ENCODE results near the gene DYRK1A. TPM values are rescaled to one million over a fixed set of nuclear protein-coding genes. Genes with fewer than 3 reads are reported as not detected.

The DYRK1A gene
- total RNA-seq, 1 experiment from 2014 or later: 48.7 TPM

DNA sequence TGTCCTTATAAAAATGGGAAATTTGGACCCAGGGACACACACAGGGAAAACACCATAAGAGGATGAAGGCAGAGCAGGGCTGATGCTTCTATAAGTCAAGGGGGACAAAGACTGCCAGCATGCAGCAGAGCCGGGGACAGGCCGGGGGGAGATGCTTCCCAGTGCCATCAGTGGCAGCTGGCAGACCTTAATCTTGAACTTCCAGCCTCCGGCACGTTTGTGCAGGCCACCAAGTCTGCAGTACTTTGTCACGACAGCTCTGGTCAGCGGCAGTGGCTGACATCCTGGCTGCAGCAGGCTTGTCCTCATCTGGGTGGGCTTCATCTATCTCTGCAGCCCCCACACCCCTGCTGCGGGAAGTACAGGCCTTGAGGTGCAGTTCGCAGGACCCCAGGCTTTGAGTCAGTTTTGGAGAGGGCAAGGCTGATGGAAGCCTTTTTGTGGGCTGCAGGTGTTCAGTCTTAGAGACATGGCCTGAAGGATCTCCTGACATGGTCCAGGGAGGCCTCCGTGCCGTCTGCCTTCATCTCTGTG lies 186.0 kb downstream of the DYRK1A start:
- POLR2A ChIA-PET (ENCODE audit: unreplicated experiment): no interaction called here
- intact Hi-C loops (cut with micrococcal nuclease): no loop called here

DNA sequence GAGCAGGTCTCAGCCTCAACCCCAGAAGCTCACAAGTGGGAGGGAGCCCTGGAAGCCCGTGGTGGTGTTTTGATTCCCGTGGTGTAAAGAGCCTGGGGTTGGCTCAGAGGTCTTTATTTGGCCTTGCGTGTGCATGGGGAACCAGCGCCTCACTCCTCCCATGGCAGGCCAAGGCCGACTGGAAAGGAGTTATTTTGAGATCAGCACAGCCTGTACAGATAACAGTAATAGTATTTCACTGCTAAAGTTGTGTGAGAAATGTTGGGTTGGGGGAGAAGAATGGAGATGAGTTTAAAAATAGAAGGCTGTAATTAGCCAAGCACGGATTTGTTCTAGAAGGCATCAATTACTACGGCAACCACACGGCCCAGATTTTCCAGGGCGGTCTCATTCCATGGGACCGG lies 186.5 kb downstream of the DYRK1A start:
- no peaks in the 10 kb centered on the region for H3K36me3 ChIP-seq (ENCODE audit: low read depth, low read length)
- CTCF ChIA-PET: no interaction called here
- no peak for ATAC-seq
- no peaks in the 10 kb centered on the region for H3K79me2 ChIP-seq (ENCODE audit: low read length)
- H3K9me2 ChIP-seq (replicated peaks; ENCODE audit: low read length): no peaks in the 10 kb centered on the region
- H3K27ac ChIP-seq (ENCODE audit: low read length): no peak overlapping the region
- no TSS peak for BruUV-seq (replicated peaks)
- no peaks in the 10 kb centered on the region for H3F3A ChIP-seq (ENCODE audit: low read length, unreplicated experiment)
- no peak overlapping the region for H3K9ac ChIP-seq (ENCODE audit: low read length)
- H3K9me3 ChIP-seq (ENCODE audit: low read length): no peaks in the 10 kb centered on the region
- H2AFZ ChIP-seq (ENCODE audit: low read length): no peak overlapping the region
- H4K20me1 ChIP-seq (ENCODE audit: low read length): no peaks in the 10 kb centered on the region
- no peak overlapping the region for H3K4me2 ChIP-seq (ENCODE audit: low read length)
- H3K4me1 ChIP-seq (ENCODE audit: insufficient read depth, low read length): peaks cover 5% of the 10 kb centered on the region; the same call in 1 of the 2 replicates
- TF ChIP-seq EZH2 (IDR thresholded peaks at IDR 0.05; ENCODE audit: low read length, unreplicated experiment) (no peak), EZH2phosphoT487 (IDR thresholded peaks at IDR 0.05; ENCODE audit: borderline replicate concordance, low read length) (no peak)
- TF ChIP-seq, protein P1, sequence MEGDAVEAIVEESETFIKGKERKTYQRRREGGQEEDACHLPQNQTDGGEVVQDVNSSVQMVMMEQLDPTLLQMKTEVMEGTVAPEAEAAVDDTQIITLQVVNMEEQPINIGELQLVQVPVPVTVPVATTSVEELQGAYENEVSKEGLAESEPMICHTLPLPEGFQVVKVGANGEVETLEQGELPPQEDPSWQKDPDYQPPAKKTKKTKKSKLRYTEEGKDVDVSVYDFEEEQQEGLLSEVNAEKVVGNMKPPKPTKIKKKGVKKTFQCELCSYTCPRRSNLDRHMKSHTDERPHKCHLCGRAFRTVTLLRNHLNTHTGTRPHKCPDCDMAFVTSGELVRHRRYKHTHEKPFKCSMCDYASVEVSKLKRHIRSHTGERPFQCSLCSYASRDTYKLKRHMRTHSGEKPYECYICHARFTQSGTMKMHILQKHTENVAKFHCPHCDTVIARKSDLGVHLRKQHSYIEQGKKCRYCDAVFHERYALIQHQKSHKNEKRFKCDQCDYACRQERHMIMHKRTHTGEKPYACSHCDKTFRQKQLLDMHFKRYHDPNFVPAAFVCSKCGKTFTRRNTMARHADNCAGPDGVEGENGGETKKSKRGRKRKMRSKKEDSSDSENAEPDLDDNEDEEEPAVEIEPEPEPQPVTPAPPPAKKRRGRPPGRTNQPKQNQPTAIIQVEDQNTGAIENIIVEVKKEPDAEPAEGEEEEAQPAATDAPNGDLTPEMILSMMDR (conservative IDR thresholded peaks at IDR 0.05; ENCODE audit: low read depth, low read length): no peak
- no peak overlapping the region for H3K4me3 ChIP-seq (ENCODE audit: low read length)
- no peaks in the 10 kb centered on the region for H3K27me3 ChIP-seq (ENCODE audit: low read length)
- intact Hi-C loops (cut with micrococcal nuclease): no loop called here
- DNase-seq: no peak
- POLR2A ChIA-PET (ENCODE audit: unreplicated experiment): no interaction called here

More for the DNA sequence above, 186.0 kb downstream of the DYRK1A start:
- no peaks in the 10 kb centered on the region for H3K79me2 ChIP-seq (ENCODE audit: low read length)
- no peak for DNase-seq
- no peak overlapping the region for H3K9ac ChIP-seq (ENCODE audit: low read length)
- H2AFZ ChIP-seq (ENCODE audit: low read length): no peak overlapping the region
- no peaks in the 10 kb centered on the region for H3K9me2 ChIP-seq (replicated peaks; ENCODE audit: low read length)
- TF ChIP-seq EZH2phosphoT487 (IDR thresholded peaks at IDR 0.05; ENCODE audit: borderline replicate concordance, low read length) (no peak), EZH2 (IDR thresholded peaks at IDR 0.05; ENCODE audit: low read length, unreplicated experiment) (no peak)
- TF ChIP-seq, protein P1 (conservative IDR thresholded peaks at IDR 0.05; ENCODE audit: low read depth, low read length): no peak
- ATAC-seq: no peak
- no peaks in the 10 kb centered on the region for H4K20me1 ChIP-seq (ENCODE audit: low read length)
- H3K36me3 ChIP-seq (ENCODE audit: low read depth, low read length): no peaks in the 10 kb centered on the region
- no peak overlapping the region for H3K27ac ChIP-seq (ENCODE audit: low read length)
- no peaks in the 10 kb centered on the region for H3F3A ChIP-seq (ENCODE audit: low read length, unreplicated experiment)
- H3K9me3 ChIP-seq (ENCODE audit: low read length): no peaks in the 10 kb centered on the region
- H3K27me3 ChIP-seq (ENCODE audit: low read length): no peaks in the 10 kb centered on the region
- BruUV-seq (replicated peaks): no TSS peak
- no peak overlapping the region for H3K4me2 ChIP-seq (ENCODE audit: low read length)
- H3K4me3 ChIP-seq (ENCODE audit: low read length): no peak overlapping the region
- CTCF ChIA-PET: no interaction called here
- H3K4me1 ChIP-seq (ENCODE audit: insufficient read depth, low read length): peaks cover 5% of the 10 kb centered on the region; the same call in 1 of the 2 replicates

DNA sequence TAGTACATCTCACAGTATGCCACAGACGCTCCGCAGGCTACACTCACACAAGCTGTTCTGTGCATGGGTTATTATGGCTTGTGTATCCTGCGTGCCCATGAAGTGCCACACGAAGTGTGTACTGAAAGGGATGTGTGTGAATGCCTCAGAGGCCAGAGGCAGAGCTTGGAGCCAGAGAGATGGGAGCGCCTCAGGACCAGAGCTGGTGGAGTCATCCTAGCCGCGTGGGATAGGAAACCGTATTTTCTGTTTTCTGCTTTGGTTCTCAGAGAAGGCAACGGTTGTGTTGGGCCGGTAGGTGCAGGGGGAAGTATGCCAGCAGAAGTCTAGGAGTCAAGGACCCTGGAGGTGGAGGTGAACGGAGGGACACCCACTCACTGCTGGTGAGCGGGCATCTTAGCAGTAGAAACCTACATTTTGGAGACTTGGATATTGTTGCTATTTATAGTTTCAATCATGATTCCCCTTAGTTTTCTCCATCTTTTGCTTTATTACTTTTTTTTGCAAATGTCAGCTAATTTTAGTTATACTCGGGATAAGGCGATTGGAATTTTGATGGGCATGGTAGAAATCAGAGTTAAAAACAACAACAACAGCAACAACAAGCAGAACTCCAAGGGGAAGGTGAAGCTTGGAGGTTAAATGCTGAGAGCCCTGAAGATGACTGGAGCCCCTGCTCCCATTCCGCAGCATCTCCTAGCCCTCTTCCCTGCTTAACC lies 188.2 kb downstream of the DYRK1A start:
- no peaks in the 10 kb centered on the region for H3K9me2 ChIP-seq (replicated peaks; ENCODE audit: low read length)
- H3K36me3 ChIP-seq (ENCODE audit: low read depth, low read length): no peaks in the 10 kb centered on the region
- H3K4me1 ChIP-seq (ENCODE audit: insufficient read depth, low read length): peaks cover 5% of the 10 kb centered on the region; the same call in 1 of the 2 replicates
- no peak overlapping the region for H3K27ac ChIP-seq (ENCODE audit: low read length)
- DNase-seq: no peak
- H3F3A ChIP-seq (ENCODE audit: low read length, unreplicated experiment): no peaks in the 10 kb centered on the region
- no peaks in the 10 kb centered on the region for H3K27me3 ChIP-seq (ENCODE audit: low read length)
- H3K4me2 ChIP-seq (ENCODE audit: low read length): no peak overlapping the region
- TF ChIP-seq EZH2phosphoT487 (IDR thresholded peaks at IDR 0.05; ENCODE audit: borderline replicate concordance, low read length) (no peak), EZH2 (IDR thresholded peaks at IDR 0.05; ENCODE audit: low read length, unreplicated experiment) (no peak)
- TF ChIP-seq, protein P1 (conservative IDR thresholded peaks at IDR 0.05; ENCODE audit: low read depth, low read length): no peak
- POLR2A ChIA-PET (ENCODE audit: unreplicated experiment): no interaction called here
- no peak for ATAC-seq
- no peaks in the 10 kb centered on the region for H3K9me3 ChIP-seq (ENCODE audit: low read length)
- BruUV-seq (replicated peaks): no TSS peak
- CTCF ChIA-PET: no interaction called here
- intact Hi-C loops (cut with micrococcal nuclease): no loop called here
- H3K9ac ChIP-seq (ENCODE audit: low read length): no peak overlapping the region
- H3K79me2 ChIP-seq (ENCODE audit: low read length): no peaks in the 10 kb centered on the region
- H4K20me1 ChIP-seq (ENCODE audit: low read length): no peaks in the 10 kb centered on the region
- H3K4me3 ChIP-seq (ENCODE audit: low read length): no peak overlapping the region
- no peak overlapping the region for H2AFZ ChIP-seq (ENCODE audit: low read length)
